ENCODE measurements around the gene TBC1D24. TPM values are rescaled to one million over a fixed set of nuclear protein-coding genes. Genes with fewer than 3 reads are reported as not detected.

TBC1D24 gene
- total RNA-seq, 1 donor = 19.4 TPM

- no peak for TF ChIP-seq CTCF (IDR thresholded peaks at IDR 0.05; ENCODE audit: insufficient read depth, low read depth, low read length)
- no peak overlapping the region for H3K4me3 ChIP-seq (ENCODE audit: low read depth, low read length)
Observed at GRCh38 chr16:2518823-2519710, 44.1 kb downstream of the TBC1D24 start.

GRCh38 chr16:2519711-2520080, 44.8 kb downstream of the TBC1D24 start:
- peak overlapping the region; percentile 18 for H3K4me3 ChIP-seq (ENCODE audit: low read depth, low read length)
- TF ChIP-seq CTCF (IDR thresholded peaks at IDR 0.05; ENCODE audit: insufficient read depth, low read depth, low read length) = no peak
- DNase-seq (ENCODE audit: low read depth) = no peak

More at GRCh38 chr16:2518823-2519710, 44.1 kb downstream of the TBC1D24 start:
- no peak for DNase-seq (ENCODE audit: low read depth)

- DNase-seq (ENCODE audit: low read depth) = peak; percentile 92
- TF ChIP-seq CTCF (IDR thresholded peaks at IDR 0.05; ENCODE audit: insufficient read depth, low read depth, low read length) = no peak
- peak within 1 kb of the TSS; percentile 70 for H3K4me3 ChIP-seq (ENCODE audit: low read depth, low read length)
Observed at GRCh38 chr16:2520097-2520783, 45.3 kb downstream of the TBC1D24 start, which contains the start of gene AMDHD2. Gene AMDHD2 (plus strand): TSS chr16:2520371. CDS start chr16:2520459, 88 bp downstream.

GRCh38 chr16:2520784-2521531, 46.0 kb downstream of the TBC1D24 start:
- TF ChIP-seq CTCF (IDR thresholded peaks at IDR 0.05; ENCODE audit: insufficient read depth, low read depth, low read length) = no peak
- DNase-seq (ENCODE audit: low read depth) = no peak
- peak overlapping the region; percentile 70 for H3K4me3 ChIP-seq (ENCODE audit: low read depth, low read length)

- TF ChIP-seq CTCF (IDR thresholded peaks at IDR 0.05; ENCODE audit: insufficient read depth, low read depth, low read length) = no peak
- DNase-seq (ENCODE audit: low read depth) = no peak
Observed at GRCh38 chr16:2523801-2524231, 48.9 kb downstream of the TBC1D24 start.

GRCh38 chr16:2524339-2524938, 49.5 kb downstream of the TBC1D24 start:
- no peak for DNase-seq (ENCODE audit: low read depth)
- no peak for TF ChIP-seq CTCF (IDR thresholded peaks at IDR 0.05; ENCODE audit: insufficient read depth, low read depth, low read length)
- no peak overlapping the region for H3K4me3 ChIP-seq (ENCODE audit: low read depth, low read length)

More at GRCh38 chr16:2523801-2524231, 48.9 kb downstream of the TBC1D24 start:
- no peak overlapping the region for H3K4me3 ChIP-seq (ENCODE audit: low read depth, low read length)

All from fibroblast of villous mesenchyme (primary cell).